Muscle of leg (tissue), 11 donors: Measurements from ENCODE around the gene GPX4. TPM values are rescaled to one million over a fixed set of nuclear protein-coding genes. Genes with fewer than 3 reads are reported as not detected.

Experiments
- DNase-seq: peaks from one replicate; pipeline ENCODE4 v3.0.0; 2013
- H3K27ac ChIP-seq: one replicate; pipeline ENCODE4 v1.5.1; 2013; ENCODE audit warnings: mild to moderate bottlenecking, low read length, control low read depth
- H3K27me3 ChIP-seq: one replicate; pipeline ENCODE4 v1.6.1; 2013; ENCODE audit warnings: low read length; ENCODE audit not compliant: control insufficient read depth, insufficient read depth
- H3K36me3 ChIP-seq: one replicate; pipeline ENCODE4 v1.6.1; 2013; ENCODE audit warnings: low read length; ENCODE audit not compliant: control insufficient read depth, insufficient read depth
- H3K4me1 ChIP-seq: one replicate; pipeline ENCODE4 v1.6.1; 2013; ENCODE audit warnings: low read length; ENCODE audit not compliant: control insufficient read depth, insufficient read depth
- H3K4me3 ChIP-seq: one replicate; pipeline ENCODE4 v1.5.1; 2013; ENCODE audit warnings: low read length, control low read depth
- H3K9me3 ChIP-seq: replicated peaks from 2 replicates; pipeline ENCODE4 v1.6.1; 2013; ENCODE audit warnings: low read depth, low read length; ENCODE audit not compliant: control insufficient read depth
- WGBS: methylation state at CpG from one replicate; pipeline ENCODE4 v1.1.5; 2013; ENCODE audit warnings: missing lambda C conversion rate; ENCODE audit not compliant: insufficient coverage; 5-methylcytosine and 5-hydroxymethylcytosine counted together
- polyA plus RNA-seq, 8 donors: library from polyadenylated mRNA; unstranded; fragments of 120-200 nt; gene quantifications; one replicate each; pipeline versions ENCODE4 v1.2.1 to v1.2.3, GENCODE V29; 2013; ENCODE audit warnings: inconsistent platforms in 1 of 8, low replicate concordance in 1 of 8; ENCODE audit not compliant: insufficient read length in 8 of 8, insufficient read depth in 1 of 8
- total RNA-seq: library from RNA; stranded (reverse); fragments of 120-200 nt; gene quantifications from one replicate; pipeline ENCODE4 v1.2.4, GENCODE V29; 2013

GPX4 gene
- total and polyA plus RNA-seq, 9 donors: 145 to 203 (median 162) TPM

DNA sequence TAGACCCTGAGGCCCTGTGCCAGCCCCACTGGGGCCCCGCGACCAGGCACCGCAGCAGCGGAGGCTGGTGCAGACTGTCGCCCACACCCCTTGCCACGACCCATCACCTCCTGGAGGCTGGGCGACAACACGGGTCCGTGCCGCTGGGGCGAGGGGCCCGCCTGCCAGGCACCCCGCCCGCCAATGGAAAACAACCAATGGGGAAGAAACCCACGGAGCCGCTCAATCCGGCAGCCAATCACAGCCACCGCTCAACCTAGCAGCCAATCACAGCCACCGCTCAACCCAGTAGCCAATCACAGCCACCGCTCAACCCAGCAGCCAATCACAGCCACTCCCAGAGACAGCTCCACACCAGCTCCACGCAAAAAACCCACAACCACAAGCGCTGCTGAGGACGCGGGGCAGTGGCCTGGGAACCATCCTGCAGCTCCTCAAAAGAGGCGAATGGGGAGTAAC, 29.7 kb downstream of the GPX4 start:
- peaks cover 4% of the 10 kb centered on the region for H3K36me3 ChIP-seq
- 95% methylated on average over 25 of the region's 25 CpGs for WGBS
- no peak for DNase-seq
- H3K27ac ChIP-seq: no peak overlapping the region
- H3K4me1 ChIP-seq: peaks cover 47% of the 10 kb centered on the region
- H3K9me3 ChIP-seq: no peaks in the 10 kb centered on the region
- peaks cover 6% of the 10 kb centered on the region for H3K27me3 ChIP-seq
- no peak overlapping the region for H3K4me3 ChIP-seq

DNA sequence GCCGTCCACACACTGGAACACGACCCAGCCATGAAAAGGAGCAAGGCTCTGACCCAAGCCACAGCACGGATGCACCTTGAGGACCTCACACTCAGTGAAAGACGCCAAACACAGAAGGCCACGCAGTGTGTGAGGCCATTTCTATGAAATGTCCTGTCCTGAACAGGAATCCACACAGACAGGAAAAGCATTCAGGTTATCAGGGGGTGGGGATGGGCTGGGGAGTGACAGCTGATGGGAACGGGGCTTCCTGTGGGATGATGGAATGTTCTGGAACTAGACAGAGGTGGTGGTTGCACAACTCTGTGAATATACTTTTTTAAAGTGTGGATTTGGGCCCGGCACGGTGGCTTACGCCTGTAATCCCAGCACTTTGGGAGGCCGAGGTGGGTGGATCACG, 30.6 kb downstream of the GPX4 start:
- Histone ChIP-seq H3K9me3 (no peaks in the 10 kb centered on the region), H3K27me3 (peaks cover 6% of the 10 kb centered on the region), H3K4me3 (no peak overlapping the region), H3K36me3 (peaks cover 8% of the 10 kb centered on the region), H3K27ac (no peak overlapping the region), H3K4me1 (peaks cover 47% of the 10 kb centered on the region)
- no peak for DNase-seq
- WGBS: 85% methylated on average over 6 of the region's 11 CpGs

DNA sequence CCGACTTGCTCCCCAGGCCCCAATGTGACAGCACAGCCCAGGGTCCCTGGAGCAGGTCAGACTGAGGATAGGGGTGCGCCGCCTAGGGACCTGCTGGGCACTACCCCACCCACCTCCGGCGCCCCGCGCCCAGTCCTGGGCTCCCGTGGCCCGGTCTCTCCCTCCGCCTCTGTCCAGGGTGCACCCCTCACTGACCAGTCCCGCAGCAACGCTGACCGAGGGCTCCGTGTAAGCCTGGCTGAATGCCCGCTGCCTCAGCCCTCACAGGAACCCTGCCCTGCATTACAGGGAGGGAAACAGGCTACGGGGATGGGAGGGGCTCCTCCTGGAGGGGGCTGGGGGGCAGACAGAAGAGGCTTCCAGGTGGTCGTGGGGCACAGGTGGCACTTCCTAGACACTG, 31.7 kb downstream of the GPX4 start:
- Histone ChIP-seq H3K27ac (no peak overlapping the region), H3K4me3 (no peak overlapping the region), H3K36me3 (peaks cover 12% of the 10 kb centered on the region), H3K27me3 (peaks cover 6% of the 10 kb centered on the region), H3K9me3 (no peaks in the 10 kb centered on the region), H3K4me1 (peaks cover 47% of the 10 kb centered on the region)
- WGBS: 68% methylated on average over 15 of the region's 17 CpGs
- DNase-seq: no peak

DNA sequence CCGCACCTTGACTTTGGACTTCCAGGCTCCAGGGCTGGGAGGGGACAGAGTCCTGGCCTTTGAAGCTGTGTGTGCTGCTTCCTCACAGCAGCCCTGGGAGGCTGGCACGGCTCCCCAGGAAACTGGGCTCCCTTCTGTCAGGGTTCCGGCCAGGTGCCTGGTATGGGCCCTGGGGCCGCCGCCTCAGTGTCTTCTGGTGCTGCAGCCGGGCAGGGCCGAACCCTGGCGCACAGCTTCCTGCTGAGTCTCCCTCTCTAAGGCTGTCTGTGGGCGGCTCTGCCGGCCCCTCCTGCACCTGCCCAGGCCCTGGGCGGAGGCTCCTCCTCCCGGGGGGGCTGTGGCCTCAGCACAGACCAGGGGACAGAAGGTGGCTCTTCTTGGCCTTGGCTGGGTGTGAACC, 32.4 kb downstream of the GPX4 start:
- Histone ChIP-seq H3K4me3 (no peak overlapping the region), H3K27me3 (peaks cover 6% of the 10 kb centered on the region), H3K36me3 (peaks cover 12% of the 10 kb centered on the region), H3K27ac (no peak overlapping the region), H3K4me1 (peaks cover 40% of the 10 kb centered on the region), H3K9me3 (no peaks in the 10 kb centered on the region)
- 61% methylated on average over 8 of the region's 12 CpGs for WGBS
- no peak for DNase-seq

DNA sequence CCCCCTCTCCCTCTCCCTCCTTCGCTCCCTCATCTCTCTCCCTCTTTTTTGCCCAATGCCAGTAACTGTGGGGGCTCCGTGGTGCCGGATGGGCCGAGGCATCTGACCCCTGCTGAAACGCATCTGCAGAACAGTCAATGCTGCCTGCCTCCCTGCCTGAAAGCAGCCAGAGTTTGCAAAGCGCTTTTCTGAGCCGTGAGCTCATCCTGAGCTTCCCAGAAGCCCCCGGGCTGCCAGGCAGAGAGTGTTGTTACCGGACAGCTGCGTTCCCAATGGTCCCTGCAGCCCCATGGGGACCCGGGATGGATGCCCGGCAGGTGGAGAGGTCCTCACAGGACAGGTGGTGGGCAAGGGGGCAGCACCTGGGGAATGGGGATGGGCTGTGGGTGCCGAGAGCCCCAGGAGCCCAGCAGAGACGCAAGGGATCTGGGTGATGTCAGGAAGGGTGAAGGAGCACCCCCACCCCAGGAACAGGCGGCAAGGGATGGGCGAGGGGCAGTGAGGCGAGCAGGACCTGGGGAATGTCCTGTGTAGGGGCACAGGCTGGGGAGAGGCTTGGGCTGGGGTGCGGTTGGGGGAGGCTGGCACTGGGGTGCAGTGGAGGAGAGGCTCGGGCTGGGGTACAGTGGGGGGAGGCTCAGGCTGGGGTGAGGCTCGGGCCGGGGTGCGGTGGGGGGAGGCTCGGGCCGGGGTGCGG, 33.0 kb downstream of the GPX4 start:
- Histone ChIP-seq H3K4me3 (no peak overlapping the region), H3K9me3 (no peaks in the 10 kb centered on the region), H3K36me3 (peaks cover 14% of the 10 kb centered on the region), H3K27ac (peak overlapping the region; percentile 20), H3K4me1 (peaks cover 36% of the 10 kb centered on the region), H3K27me3 (peaks cover 6% of the 10 kb centered on the region)
- no peak for DNase-seq
- 45% methylated on average over 17 of the region's 25 CpGs for WGBS

DNA sequence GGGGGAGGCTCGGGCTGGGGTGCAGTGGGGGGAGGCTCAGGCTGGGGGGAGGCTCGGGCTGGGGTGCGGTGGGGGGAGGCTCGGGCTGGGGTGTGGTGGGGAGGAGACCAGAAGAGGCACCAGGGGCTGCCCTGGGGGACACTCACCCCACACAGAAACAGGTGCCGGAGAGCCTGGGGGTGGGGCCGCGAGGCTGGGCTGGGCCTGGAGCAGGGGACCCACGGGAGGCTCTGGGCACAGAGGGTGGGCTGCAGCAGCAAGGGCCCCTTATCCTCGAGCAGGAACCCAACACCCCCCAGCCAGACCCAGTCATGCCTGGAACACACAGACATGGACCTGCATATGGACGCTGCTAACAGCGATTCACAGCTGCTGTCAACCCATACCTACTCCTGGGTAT, 34.3 kb downstream of the GPX4 start:
- 56% methylated on average over 3 of the region's 11 CpGs for WGBS

DNA sequence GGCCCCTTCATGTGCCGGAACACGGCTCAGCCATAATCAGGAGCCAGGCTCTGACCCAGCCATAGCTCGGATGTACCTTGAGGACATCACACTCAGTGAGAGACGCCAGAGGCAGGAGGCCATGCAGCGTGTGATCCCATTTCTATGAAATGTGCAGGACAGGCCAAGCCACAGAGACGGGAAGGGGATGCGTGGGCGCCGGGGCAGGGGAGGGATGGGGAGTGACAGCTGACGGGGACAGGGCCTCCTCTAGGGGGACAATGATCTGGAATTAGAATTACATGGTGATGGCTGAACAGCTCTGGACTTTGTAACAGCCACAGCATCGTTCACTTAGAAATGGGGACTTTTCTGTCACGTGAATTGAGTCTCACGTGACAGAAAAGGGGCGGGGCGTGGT, 35.3 kb downstream of the GPX4 start:
- DNase-seq: no peak

More for the DNA sequence above, 34.3 kb downstream of the GPX4 start:
- peaks cover 22% of the 10 kb centered on the region for H3K4me1 ChIP-seq
- no peak for DNase-seq
- no peak overlapping the region for H3K27ac ChIP-seq
- H3K27me3 ChIP-seq: peaks cover 5% of the 10 kb centered on the region
- no peaks in the 10 kb centered on the region for H3K9me3 ChIP-seq
- no peak overlapping the region for H3K4me3 ChIP-seq
- H3K36me3 ChIP-seq: peaks cover 19% of the 10 kb centered on the region

DNA sequence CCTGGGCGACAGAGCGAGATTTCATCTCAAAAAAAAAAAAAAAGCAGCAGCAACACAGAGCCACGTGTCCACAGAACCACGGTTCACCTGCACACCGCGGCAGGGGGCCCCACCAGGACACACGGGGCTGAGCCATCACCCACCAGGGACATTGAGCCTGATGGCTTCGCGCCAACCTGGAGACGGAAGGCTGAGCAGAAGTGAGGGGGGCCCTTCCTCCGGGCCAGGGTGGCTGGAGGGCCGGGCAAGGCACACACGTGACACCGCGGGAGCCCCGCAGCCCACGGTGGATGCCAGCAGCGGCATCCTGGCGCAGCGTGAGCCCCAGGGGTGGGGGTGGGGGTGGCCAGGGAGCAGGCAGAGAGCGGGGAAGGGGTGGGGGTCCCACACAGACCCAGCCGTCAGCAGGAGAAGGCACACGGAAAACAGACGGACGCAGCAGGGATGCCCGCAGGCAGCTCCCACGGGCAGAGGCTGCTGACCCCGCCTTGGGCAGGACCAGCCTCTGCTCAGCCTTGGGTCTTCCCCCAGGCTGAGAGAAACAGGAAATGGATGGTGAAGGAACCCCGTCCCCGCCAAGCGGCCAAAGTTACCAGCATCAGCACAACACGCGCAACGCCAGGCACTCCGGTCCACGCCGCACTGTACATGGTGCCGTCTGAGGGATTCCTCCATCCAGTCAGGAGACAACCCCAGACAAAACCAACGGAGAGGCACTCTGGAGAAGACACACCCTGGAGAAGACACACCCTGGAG, 36.7 kb downstream of the GPX4 start:
- WGBS: 92% methylated on average over 36 of the region's 39 CpGs
- Histone ChIP-seq H3K4me3 (no peak overlapping the region), H3K9me3 (no peaks in the 10 kb centered on the region), H3K27me3 (no peaks in the 10 kb centered on the region), H3K36me3 (peaks cover 21% of the 10 kb centered on the region), H3K27ac (no peak overlapping the region), H3K4me1 (peaks cover 16% of the 10 kb centered on the region)
- DNase-seq: no peak

More for the DNA sequence above, 35.3 kb downstream of the GPX4 start:
- peaks cover 17% of the 10 kb centered on the region for H3K4me1 ChIP-seq
- H3K27me3 ChIP-seq: no peaks in the 10 kb centered on the region
- no peak overlapping the region for H3K4me3 ChIP-seq
- H3K27ac ChIP-seq: no peak overlapping the region
- peaks cover 20% of the 10 kb centered on the region for H3K36me3 ChIP-seq
- H3K9me3 ChIP-seq: no peaks in the 10 kb centered on the region
- 84% methylated on average over 15 of the region's 15 CpGs for WGBS

DNA sequence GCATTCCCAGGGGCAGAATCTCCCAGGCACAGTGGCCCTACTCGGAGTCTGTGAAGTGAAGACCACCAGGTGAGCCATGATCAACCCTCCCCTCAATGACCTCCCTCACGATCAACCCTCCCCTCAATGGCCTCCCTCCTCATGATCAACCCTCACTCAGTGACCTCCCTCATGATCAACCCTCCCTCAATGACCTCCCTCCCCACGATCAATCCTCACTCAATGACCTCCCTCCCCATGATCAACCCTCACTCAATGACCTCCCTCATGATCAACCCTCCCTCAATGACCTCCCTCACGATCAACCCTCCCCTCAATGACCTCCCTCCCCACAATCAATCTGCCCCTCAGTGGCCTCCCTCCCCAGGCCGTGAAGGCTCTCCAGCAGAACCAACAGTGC, 38.1 kb downstream of the GPX4 start:
- 89% methylated on average over 5 of the region's 5 CpGs for WGBS
- peaks cover 30% of the 10 kb centered on the region for H3K36me3 ChIP-seq
- H3K4me3 ChIP-seq: no peak overlapping the region

DNA sequence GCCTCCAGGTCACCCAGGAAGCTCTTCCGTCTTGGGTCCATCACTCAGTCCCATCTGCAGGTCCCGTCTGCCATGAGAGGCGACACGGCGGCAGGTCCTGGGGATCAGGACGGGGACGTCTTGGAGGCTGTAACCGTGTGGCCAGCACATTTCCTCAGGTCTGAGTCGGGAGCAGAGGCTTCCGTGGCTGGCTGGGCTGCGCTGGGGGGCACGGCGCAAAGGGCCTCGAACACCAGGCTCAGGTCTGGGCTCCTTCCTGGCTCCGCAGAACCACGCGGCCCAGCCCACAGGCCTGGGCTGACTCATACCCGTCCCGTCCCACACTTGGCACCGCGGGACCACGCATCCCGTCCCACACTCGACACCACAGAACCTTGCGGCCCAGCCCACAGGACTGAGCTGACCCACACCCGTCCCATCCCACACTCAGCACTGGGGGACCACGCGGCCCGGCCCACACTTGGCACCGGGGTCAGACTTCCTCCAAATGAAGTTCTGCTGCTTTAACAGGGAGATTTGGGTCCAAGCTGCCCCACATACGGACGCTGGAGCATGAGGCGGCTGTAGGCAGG, 40.1 kb downstream of the GPX4 start:
- Histone ChIP-seq H3K27me3 (no peaks in the 10 kb centered on the region), H3K27ac (no peak overlapping the region), H3K36me3 (peaks cover 28% of the 10 kb centered on the region), H3K9me3 (no peaks in the 10 kb centered on the region), H3K4me3 (no peak overlapping the region), H3K4me1 (no peaks in the 10 kb centered on the region)
- DNase-seq: no peak
- 90% methylated on average over 28 of the region's 33 CpGs for WGBS

More for the DNA sequence above, 38.1 kb downstream of the GPX4 start:
- no peaks in the 10 kb centered on the region for H3K27me3 ChIP-seq
- no peaks in the 10 kb centered on the region for H3K9me3 ChIP-seq
- peaks cover under 1% of the 10 kb centered on the region for H3K4me1 ChIP-seq
- H3K27ac ChIP-seq: no peak overlapping the region
- no peak for DNase-seq
